Measurements from ENCODE around the gene RBMS3.

DNA sequence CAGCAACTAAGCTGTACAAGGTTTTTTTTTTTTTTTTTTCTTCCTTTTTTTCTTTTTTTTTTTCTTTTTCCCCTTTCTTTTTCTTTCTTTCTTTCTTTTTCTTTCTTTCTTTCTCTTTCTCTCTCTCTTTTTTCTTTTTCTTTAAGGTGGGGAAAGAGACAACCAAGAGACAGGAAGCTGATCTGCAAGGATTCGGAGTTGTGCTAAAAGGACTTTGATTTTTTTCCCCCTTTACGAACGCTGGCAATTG lies 148 bp downstream of the RBMS3 start:
- no peak for TF ChIP-seq POLR2A (IDR thresholded peaks at IDR 0.05)
- TF ChIP-seq, protein P1, sequence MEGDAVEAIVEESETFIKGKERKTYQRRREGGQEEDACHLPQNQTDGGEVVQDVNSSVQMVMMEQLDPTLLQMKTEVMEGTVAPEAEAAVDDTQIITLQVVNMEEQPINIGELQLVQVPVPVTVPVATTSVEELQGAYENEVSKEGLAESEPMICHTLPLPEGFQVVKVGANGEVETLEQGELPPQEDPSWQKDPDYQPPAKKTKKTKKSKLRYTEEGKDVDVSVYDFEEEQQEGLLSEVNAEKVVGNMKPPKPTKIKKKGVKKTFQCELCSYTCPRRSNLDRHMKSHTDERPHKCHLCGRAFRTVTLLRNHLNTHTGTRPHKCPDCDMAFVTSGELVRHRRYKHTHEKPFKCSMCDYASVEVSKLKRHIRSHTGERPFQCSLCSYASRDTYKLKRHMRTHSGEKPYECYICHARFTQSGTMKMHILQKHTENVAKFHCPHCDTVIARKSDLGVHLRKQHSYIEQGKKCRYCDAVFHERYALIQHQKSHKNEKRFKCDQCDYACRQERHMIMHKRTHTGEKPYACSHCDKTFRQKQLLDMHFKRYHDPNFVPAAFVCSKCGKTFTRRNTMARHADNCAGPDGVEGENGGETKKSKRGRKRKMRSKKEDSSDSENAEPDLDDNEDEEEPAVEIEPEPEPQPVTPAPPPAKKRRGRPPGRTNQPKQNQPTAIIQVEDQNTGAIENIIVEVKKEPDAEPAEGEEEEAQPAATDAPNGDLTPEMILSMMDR (IDR thresholded peaks at IDR 0.05), result no peak
